Hepatocyte (in vitro differentiated cells): ENCODE measurements around the gene GNAO1. TPM values are rescaled to one million over a fixed set of nuclear protein-coding genes. Genes with fewer than 3 reads are reported as not detected.

Experiments
- DNase-seq: peaks from one replicate; pipeline ENCODE4 v3.0.0-alpha.2; 2016; ENCODE audit warnings: low spot score
- H2AFZ ChIP-seq: fragments of 200-600 bp; sonication (generic); 2 replicates; pipeline ENCODE4 v1.6.0; 2016; ENCODE audit warnings: antibody characterized with exemption, mild to moderate bottlenecking
- H3K27ac ChIP-seq: fragments of 200-600 bp; sonication (generic); 2 replicates; pipeline ENCODE4 v1.5.1; 2016; ENCODE audit warnings: mild to moderate bottlenecking
- H3K27me3 ChIP-seq: fragments of 200-600 bp; sonication (generic); 2 replicates; pipeline ENCODE4 v1.6.1; 2016
- H3K36me3 ChIP-seq: fragments of 200-600 bp; sonication (generic); replicated peaks from 2 replicates; pipeline ENCODE4 v1.5.1; 2016; ENCODE audit warnings: low read depth; ENCODE audit not compliant: insufficient read depth
- H3K4me1 ChIP-seq: fragments of 200-600 bp; sonication (generic); 2 replicates; pipeline ENCODE4 v1.5.1; 2016; ENCODE audit warnings: mild to moderate bottlenecking, moderate library complexity; ENCODE audit not compliant: insufficient read depth
- H3K4me2 ChIP-seq: fragments of 200-600 bp; sonication (generic); 2 replicates; pipeline ENCODE4 v1.6.0; 2016
- H3K4me3 ChIP-seq: fragments of 200-600 bp; sonication (generic); 2 replicates; pipeline ENCODE4 v1.5.1; 2016; ENCODE audit warnings: mild to moderate bottlenecking
- H3K79me2 ChIP-seq: fragments of 200-600 bp; sonication (generic); 2 replicates; pipeline ENCODE4 v1.6.0; 2017; ENCODE audit warnings: mild to moderate bottlenecking
- H3K9me2 ChIP-seq: fragments of 200-600 bp; sonication (generic); replicated peaks from 2 replicates; pipeline ENCODE4 v1.6.0; 2017; ENCODE audit warnings: mild to moderate bottlenecking; ENCODE audit not compliant: insufficient read depth
- H3K9me3 ChIP-seq: fragments of 200-600 bp; sonication (generic); 2 replicates; pipeline ENCODE4 v1.5.1; 2016; ENCODE audit warnings: low read depth, mild to moderate bottlenecking
- H4K20me1 ChIP-seq: fragments of 200-600 bp; sonication (generic); 2 replicates; pipeline ENCODE4 v1.6.0; 2016; ENCODE audit warnings: mild to moderate bottlenecking; ENCODE audit not compliant: insufficient read depth, poor library complexity, severe bottlenecking
- EZH2 ChIP-seq: fragments of 200-600 bp; sonication (generic); IDR thresholded peaks from 2 replicates; pipeline ENCODE4 v1.6.1; 2016; ENCODE audit warnings: antibody characterized with exemption, mild to moderate bottlenecking, borderline replicate concordance
- EZH2phosphoT487 ChIP-seq: fragments of 200-600 bp; sonication (generic); IDR thresholded peaks from one replicate; pipeline ENCODE4 v1.6.1; 2018; ENCODE audit warnings: antibody characterized with exemption, mild to moderate bottlenecking, low read depth, moderate library complexity; ENCODE audit not compliant: unreplicated experiment, severe bottlenecking
- WGBS: methylation state at CpG from one replicate; pipeline ENCODE4 v1.1.6; 2016; ENCODE audit warnings: low lambda C conversion rate; ENCODE audit errors: missing lambda C conversion rate; 5-methylcytosine and 5-hydroxymethylcytosine counted together
- polyA plus RNA-seq: library from polyadenylated mRNA; unstranded; fragments of >200 nt; fragmentation: Nextera tagmentation; extraction: Ambion mirVana; gene quantifications from 2 replicates; pipeline ENCODE4 v1.2.1, GENCODE V29; 2016
- total RNA-seq: library from RNA; depleted of rRNA; stranded (reverse); fragments of >200 nt; gene quantifications from 2 replicates; pipeline ENCODE4 v1.2.3, GENCODE V29; 2014
- TF ChIP-seq, protein P1 (sequence below): fragments of 200-600 bp; sonication (generic); IDR thresholded peaks from 2 replicates; pipeline ENCODE4 v1.5.1; 2016; ENCODE audit warnings: antibody characterized with exemption, mild to moderate bottlenecking; ENCODE audit not compliant: poor library complexity

Gene GNAO1
- total and polyA plus RNA-seq, 2 experiments from 2014 or later: 0.77 to 2.2 TPM

DNA sequence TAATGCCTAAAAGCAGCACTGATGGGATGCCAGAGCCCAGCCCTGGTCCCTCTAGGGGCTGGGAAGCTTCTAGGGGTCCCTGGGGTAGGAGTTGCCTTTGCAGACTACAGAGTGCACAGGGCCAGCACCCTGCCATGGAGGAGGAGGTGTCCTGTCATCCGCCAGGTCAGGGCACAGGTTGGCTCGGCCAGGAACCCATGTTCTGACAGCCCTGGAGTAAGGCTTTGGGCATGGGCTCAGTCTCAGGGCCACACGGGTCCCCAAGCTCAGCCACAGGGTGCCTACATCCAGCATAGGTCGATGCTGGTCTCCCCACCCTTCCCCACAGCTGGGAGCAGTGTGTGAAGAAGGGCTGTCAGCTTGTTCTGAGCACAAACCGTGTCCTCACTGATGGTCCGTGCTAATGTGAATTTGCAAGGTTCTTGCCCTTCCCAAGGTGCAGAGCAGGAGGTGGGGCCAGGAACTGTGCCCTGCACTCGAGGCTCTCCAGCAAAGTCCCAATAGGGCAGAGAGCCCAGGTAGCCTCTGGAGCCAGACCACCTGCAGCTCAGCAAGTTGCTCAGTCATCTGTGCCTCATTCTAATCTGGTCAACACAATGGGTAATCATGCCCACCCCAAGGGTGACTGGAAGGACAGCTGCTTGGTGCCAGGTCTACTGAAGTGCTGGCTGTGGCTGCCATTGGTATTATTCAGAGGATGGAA is 161.2 kb downstream of the GNAO1 start:
- Histone ChIP-seq H3K4me3 (no peak overlapping the region), H3K79me2 (no peaks in the 10 kb centered on the region), H4K20me1 (no peaks in the 10 kb centered on the region), H2AFZ (no peak overlapping the region), H3K4me2 (no peak overlapping the region), H3K27me3 (no peaks in the 10 kb centered on the region), H3K4me1 (peaks cover 13% of the 10 kb centered on the region), H3K9me3 (no peaks in the 10 kb centered on the region), H3K9me2 (no peaks in the 10 kb centered on the region), H3K36me3 (no peaks in the 10 kb centered on the region), H3K27ac (no peak overlapping the region)
- DNase-seq: no peak
- no peak for TF ChIP-seq EZH2
- TF ChIP-seq, protein P1, sequence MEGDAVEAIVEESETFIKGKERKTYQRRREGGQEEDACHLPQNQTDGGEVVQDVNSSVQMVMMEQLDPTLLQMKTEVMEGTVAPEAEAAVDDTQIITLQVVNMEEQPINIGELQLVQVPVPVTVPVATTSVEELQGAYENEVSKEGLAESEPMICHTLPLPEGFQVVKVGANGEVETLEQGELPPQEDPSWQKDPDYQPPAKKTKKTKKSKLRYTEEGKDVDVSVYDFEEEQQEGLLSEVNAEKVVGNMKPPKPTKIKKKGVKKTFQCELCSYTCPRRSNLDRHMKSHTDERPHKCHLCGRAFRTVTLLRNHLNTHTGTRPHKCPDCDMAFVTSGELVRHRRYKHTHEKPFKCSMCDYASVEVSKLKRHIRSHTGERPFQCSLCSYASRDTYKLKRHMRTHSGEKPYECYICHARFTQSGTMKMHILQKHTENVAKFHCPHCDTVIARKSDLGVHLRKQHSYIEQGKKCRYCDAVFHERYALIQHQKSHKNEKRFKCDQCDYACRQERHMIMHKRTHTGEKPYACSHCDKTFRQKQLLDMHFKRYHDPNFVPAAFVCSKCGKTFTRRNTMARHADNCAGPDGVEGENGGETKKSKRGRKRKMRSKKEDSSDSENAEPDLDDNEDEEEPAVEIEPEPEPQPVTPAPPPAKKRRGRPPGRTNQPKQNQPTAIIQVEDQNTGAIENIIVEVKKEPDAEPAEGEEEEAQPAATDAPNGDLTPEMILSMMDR: no peak
- TF ChIP-seq EZH2phosphoT487: no peak
- 86% methylated on average over 7 of the region's 7 CpGs for WGBS

DNA sequence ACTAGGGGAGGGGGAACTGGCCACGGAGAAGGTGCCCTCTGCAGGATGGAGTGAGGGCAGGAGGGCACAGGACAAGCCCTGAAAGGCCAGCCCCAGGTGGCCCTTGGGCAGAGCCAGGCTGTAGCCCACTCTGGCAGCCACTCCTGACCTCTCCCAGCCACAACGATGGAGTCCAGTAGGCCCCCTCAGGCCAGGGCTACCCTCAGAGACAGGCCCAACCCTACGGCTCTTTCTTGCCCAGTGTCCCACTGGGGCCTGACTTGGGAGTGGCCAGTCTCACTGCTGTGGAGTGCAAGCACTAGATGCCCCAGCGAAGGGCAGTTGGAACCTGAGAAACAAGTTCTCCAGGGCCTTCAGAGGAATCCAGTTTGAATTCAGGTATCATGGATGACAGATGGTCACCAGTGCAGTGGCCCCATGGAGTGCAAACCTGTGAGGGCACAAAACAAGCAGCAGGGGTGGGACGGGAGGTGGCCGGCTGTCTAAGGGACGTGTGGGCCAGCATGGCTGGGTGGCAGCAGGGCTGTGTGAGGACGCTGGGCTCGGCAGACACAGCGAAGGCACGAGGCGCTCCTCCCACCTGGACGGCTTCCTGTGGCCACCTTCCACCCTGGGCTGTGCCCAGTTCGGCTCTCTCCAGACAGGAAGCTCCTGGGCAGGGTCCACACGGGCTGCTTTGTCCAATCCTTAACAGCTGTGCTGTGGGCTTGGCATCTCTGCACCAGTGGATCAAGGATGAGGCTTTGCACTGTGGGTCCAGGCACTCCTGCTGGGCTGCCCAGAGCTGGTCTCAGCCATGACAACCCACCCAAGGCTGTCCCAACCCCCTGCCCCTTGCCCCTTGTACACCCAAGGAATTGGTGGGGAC is 162.0 kb downstream of the GNAO1 start:
- Histone ChIP-seq H3K4me3 (no peak overlapping the region), H3K9me2 (no peaks in the 10 kb centered on the region), H3K36me3 (no peaks in the 10 kb centered on the region), H3K9me3 (no peaks in the 10 kb centered on the region), H3K27me3 (no peaks in the 10 kb centered on the region), H3K4me2 (no peak overlapping the region), H4K20me1 (no peaks in the 10 kb centered on the region), H3K79me2 (no peaks in the 10 kb centered on the region), H2AFZ (no peak overlapping the region), H3K27ac (no peak overlapping the region), H3K4me1 (peaks cover 21% of the 10 kb centered on the region)
- TF ChIP-seq EZH2: no peak
- no peak for TF ChIP-seq EZH2phosphoT487
- TF ChIP-seq, protein P1: no peak
- 93% methylated on average over 15 of the region's 15 CpGs for WGBS
- DNase-seq: no peak

DNA sequence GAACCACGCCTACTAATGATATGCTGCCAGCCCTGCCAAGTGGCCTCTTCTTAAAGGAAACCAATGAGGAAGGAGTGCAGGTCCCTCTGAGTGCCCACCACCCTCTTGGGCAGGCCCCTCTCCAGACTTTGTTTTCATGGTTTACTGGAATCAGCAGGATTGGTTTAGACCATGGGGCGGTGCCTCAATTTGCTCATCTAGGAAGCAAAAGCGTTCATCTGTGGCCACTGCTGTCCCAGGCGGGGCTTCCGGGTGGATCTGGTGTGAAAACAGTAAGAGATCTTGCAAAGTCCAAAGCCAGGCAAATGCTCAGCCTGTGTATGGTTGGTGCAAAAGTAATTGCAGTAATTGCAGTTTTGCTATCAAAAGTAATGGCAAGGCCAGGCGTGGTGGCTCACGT is 162.7 kb downstream of the GNAO1 start:
- H4K20me1 ChIP-seq: no peaks in the 10 kb centered on the region
- DNase-seq: no peak
- 96% methylated on average over 7 of the region's 7 CpGs for WGBS

DNA sequence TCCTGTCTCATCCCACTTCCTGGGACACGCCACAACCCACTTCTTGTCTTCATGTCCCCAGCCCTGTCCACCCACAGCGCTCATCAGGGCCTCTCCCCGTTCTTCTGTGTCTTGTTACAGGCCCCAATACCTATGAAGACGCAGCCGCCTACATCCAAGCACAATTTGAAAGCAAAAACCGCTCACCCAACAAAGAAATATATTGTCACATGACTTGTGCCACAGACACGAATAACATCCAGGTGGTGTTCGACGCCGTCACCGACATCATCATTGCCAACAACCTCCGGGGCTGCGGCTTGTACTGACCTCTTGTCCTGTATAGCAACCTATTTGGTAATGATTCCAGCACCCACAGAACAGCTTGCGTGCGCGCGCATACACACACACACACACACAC is 163.5 kb downstream of the GNAO1 start:
- WGBS: 98% methylated on average over 17 of the region's 17 CpGs
- Histone ChIP-seq H3K27ac (no peak overlapping the region), H3K9me3 (no peaks in the 10 kb centered on the region), H3K36me3 (no peaks in the 10 kb centered on the region), H3K4me2 (no peak overlapping the region), H4K20me1 (no peaks in the 10 kb centered on the region), H3K79me2 (no peaks in the 10 kb centered on the region), H3K9me2 (no peaks in the 10 kb centered on the region), H3K4me3 (no peak overlapping the region), H2AFZ (no peak overlapping the region), H3K27me3 (no peaks in the 10 kb centered on the region), H3K4me1 (peaks cover 21% of the 10 kb centered on the region)
- no peak for DNase-seq
- TF ChIP-seq, protein P1: no peak
- no peak for TF ChIP-seq EZH2phosphoT487
- no peak for TF ChIP-seq EZH2

More for the DNA sequence above, 162.7 kb downstream of the GNAO1 start:
- H3K27ac ChIP-seq: no peak overlapping the region
- TF ChIP-seq EZH2 (no peak), EZH2phosphoT487 (no peak)
- no peaks in the 10 kb centered on the region for H3K36me3 ChIP-seq
- no peak overlapping the region for H3K4me3 ChIP-seq
- H2AFZ ChIP-seq: no peak overlapping the region
- H3K4me1 ChIP-seq: peaks cover 21% of the 10 kb centered on the region
- no peak overlapping the region for H3K4me2 ChIP-seq
- no peaks in the 10 kb centered on the region for H3K9me3 ChIP-seq
- no peaks in the 10 kb centered on the region for H3K9me2 ChIP-seq
- no peaks in the 10 kb centered on the region for H3K79me2 ChIP-seq
- H3K27me3 ChIP-seq: no peaks in the 10 kb centered on the region
